ENCODE results near the gene WDR38. TPM values are rescaled to one million over a fixed set of nuclear protein-coding genes. Genes with fewer than 3 reads are reported as not detected.
"Not testable (repeated sequence)": the region's sequence is repeated elsewhere in the genome, so short reads cannot be mapped to it uniquely, and the experiment has no call there.

Gene WDR38
- total and polyA plus RNA-seq, 4 donors = not detected

GRCh38 chr9:124843456-124844034, 9.7 kb upstream of the WDR38 start (continued):
- no peak for TF ChIP-seq REST (IDR thresholded peaks at IDR 0.05)
- TF ChIP-seq EGR1 (IDR thresholded peaks at IDR 0.05; ENCODE audit: low read depth in 2 of 2) = no peak
- no peak for TF ChIP-seq NR2F2 (IDR thresholded peaks at IDR 0.05)

GRCh38 chr9:124844291-124844690, 9.0 kb upstream of the WDR38 start:
- no peaks in the 10 kb centered on the region for H3K4me1 ChIP-seq (ENCODE audit: control insufficient read depth in 4 of 4, insufficient read depth in 4 of 4, low read length in 3 of 4)
- 86% methylated on average over 4 of the region's 4 CpGs for WGBS
- H3K9me3 ChIP-seq (ENCODE audit: control insufficient read depth in 4 of 4, low read length in 3 of 4) = no peaks in the 10 kb centered on the region
- no peak overlapping the region for H3K9ac ChIP-seq (ENCODE audit: low read depth in 1 of 2, low read length in 2 of 2)
- DNase-seq (ENCODE audit: low spot score) = no peak
- no peak for TF ChIP-seq YY1 (IDR thresholded peaks at IDR 0.05)
- no peak for TF ChIP-seq HNF4A (conservative IDR thresholded peaks at IDR 0.05)
- no peak for TF ChIP-seq FOXA2 (IDR thresholded peaks at IDR 0.05)
- TF ChIP-seq RXRA (IDR thresholded peaks at IDR 0.05) = no peak
- TF ChIP-seq HNF4G (IDR thresholded peaks at IDR 0.05) = no peak
- H3K4me3 ChIP-seq (ENCODE audit: low read depth in 1 of 3, low read length in 3 of 3) = no peak overlapping the region
- H3K27ac ChIP-seq (ENCODE audit: low read depth in 1 of 2, low read length in 2 of 2) = no peak overlapping the region
- no peaks in the 10 kb centered on the region for H3K36me3 ChIP-seq (ENCODE audit: control insufficient read depth in 4 of 4, insufficient read depth in 3 of 4, low read depth in 1 of 4, low read length in 3 of 4)
- peaks cover 0 to 4% (median 0%) of the 10 kb centered on the region in 4 donors for H3K27me3 ChIP-seq (ENCODE audit: control insufficient read depth in 4 of 4, insufficient read depth in 4 of 4, low read length in 3 of 4)

GRCh38 chr9:124846467-124846866, 6.8 kb upstream of the WDR38 start:
- WGBS = 95% methylated on average over 9 of the region's 9 CpGs
- H3K9ac ChIP-seq (ENCODE audit: low read depth in 1 of 2, low read length in 2 of 2); H3K36me3 ChIP-seq (ENCODE audit: control insufficient read depth in 4 of 4, insufficient read depth in 3 of 4, low read depth in 1 of 4, low read length in 3 of 4); H3K9me3 ChIP-seq (ENCODE audit: control insufficient read depth in 4 of 4, low read length in 3 of 4); H3K27ac ChIP-seq (ENCODE audit: low read depth in 1 of 2, low read length in 2 of 2); H3K4me1 ChIP-seq (ENCODE audit: control insufficient read depth in 4 of 4, insufficient read depth in 4 of 4, low read length in 3 of 4); DNase-seq (ENCODE audit: low spot score); H3K4me3 ChIP-seq (ENCODE audit: low read depth in 1 of 3, low read length in 3 of 3); H3K27me3 ChIP-seq (ENCODE audit: control insufficient read depth in 4 of 4, insufficient read depth in 4 of 4, low read length in 3 of 4): not testable (repeated sequence)

- H3K9ac ChIP-seq (ENCODE audit: low read depth in 1 of 2, low read length in 2 of 2) = no peak overlapping the region
- H3K4me3 ChIP-seq (ENCODE audit: low read depth in 1 of 3, low read length in 3 of 3) = no peak overlapping the region
- no peaks in the 10 kb centered on the region for H3K36me3 ChIP-seq (ENCODE audit: control insufficient read depth in 4 of 4, insufficient read depth in 3 of 4, low read depth in 1 of 4, low read length in 3 of 4)
- no peaks in the 10 kb centered on the region for H3K4me1 ChIP-seq (ENCODE audit: control insufficient read depth in 4 of 4, insufficient read depth in 4 of 4, low read length in 3 of 4)
- no peak overlapping the region for H3K27ac ChIP-seq (ENCODE audit: low read depth in 1 of 2, low read length in 2 of 2)
- H3K9me3 ChIP-seq (ENCODE audit: control insufficient read depth in 4 of 4, low read length in 3 of 4) = no peaks in the 10 kb centered on the region
- WGBS = 94% methylated on average over 6 of the region's 6 CpGs
- H3K27me3 ChIP-seq (ENCODE audit: control insufficient read depth in 4 of 4, insufficient read depth in 4 of 4, low read length in 3 of 4) = peaks cover 0 to 4% (median 0%) of the 10 kb centered on the region in 4 donors
- no peak for DNase-seq (ENCODE audit: low spot score)
- TF ChIP-seq REST (IDR thresholded peaks at IDR 0.05) = no peak
- no peak for TF ChIP-seq NR2F2 (IDR thresholded peaks at IDR 0.05)
Observed at GRCh38 chr9:124846969-124847368, 6.3 kb upstream of the WDR38 start.

Measured in liver (tissue), 9 donors.